SU-DHL-6 (cell line): ENCODE results near the gene SLC5A8.
"Not testable (repeated sequence)": the region's sequence is repeated elsewhere in the genome, so short reads cannot be mapped to it uniquely, and the experiment has no call there.

Experiments
- H2AFZ ChIP-seq: fragments of 200-600 bp; sonication (generic); 2 replicates; pipeline ENCODE4 v1.6.1; 2014; ENCODE audit warnings: low read depth, mild to moderate bottlenecking, moderate library complexity, mixed read lengths, antibody characterized with exemption, low read length; ENCODE audit not compliant: severe bottlenecking
- H3F3A ChIP-seq: fragments of 200-600 bp; shearing (Covaris generic); 2 replicates; pipeline ENCODE4 v1.6.0; 2016; ENCODE audit warnings: antibody characterized with exemption, mild to moderate bottlenecking; ENCODE audit not compliant: insufficient read depth
- H3K27ac ChIP-seq: fragments of 200-600 bp; sonication (generic); 2 replicates; pipeline ENCODE4 v1.5.1; 2016; ENCODE audit warnings: low read depth, mild to moderate bottlenecking, low read length, moderate library complexity, mixed read lengths
- H3K27me3 ChIP-seq: fragments of 200-600 bp; sonication (generic), shearing (Covaris generic); 2 replicates; pipeline ENCODE4 v1.6.0; 2014; ENCODE audit warnings: mild to moderate bottlenecking, low read length
- H3K36me3 ChIP-seq: fragments of 200-600 bp; sonication (generic); 2 replicates; pipeline ENCODE4 v1.6.1; 2014; ENCODE audit warnings: mild to moderate bottlenecking, low read length, mixed read lengths
- H3K4me2 ChIP-seq: fragments of 300-600, 200-600 bp; shearing (Covaris generic), sonication (generic); 2 replicates; pipeline ENCODE4 v1.6.0; 2014; ENCODE audit warnings: low read length, low read depth, mild to moderate bottlenecking; ENCODE audit not compliant: poor library complexity, severe bottlenecking
- H3K4me3 ChIP-seq: fragments of 200-600 bp; sonication (generic); 2 replicates; pipeline ENCODE4 v1.5.1; 2014; ENCODE audit warnings: antibody characterized with exemption, low read length, mild to moderate bottlenecking, mixed read lengths; ENCODE audit not compliant: insufficient read depth, poor library complexity, severe bottlenecking
- H3K79me2 ChIP-seq: fragments of 200-600 bp; sonication (generic); 2 replicates; pipeline ENCODE4 v1.6.1; 2014; ENCODE audit warnings: mild to moderate bottlenecking, low read length, moderate library complexity; ENCODE audit not compliant: insufficient read depth
- H3K9ac ChIP-seq: fragments of 200-600 bp; sonication (generic); 2 replicates; pipeline ENCODE4 v1.7.0; 2014; ENCODE audit warnings: mild to moderate bottlenecking, low read length
- H3K9me2 ChIP-seq: fragments of 200-600 bp; sonication (generic); replicated peaks from 2 replicates; pipeline ENCODE4 v1.6.1; 2014; ENCODE audit warnings: low read length; ENCODE audit not compliant: insufficient read depth
- H3K9me3 ChIP-seq: fragments of 200-600 bp; sonication (generic); 2 replicates; pipeline ENCODE4 v1.6.1; 2014; ENCODE audit warnings: low read length, mixed read lengths; ENCODE audit not compliant: insufficient read depth
- H4K20me1 ChIP-seq: fragments of 200-600 bp; sonication (generic); 2 replicates; pipeline ENCODE4 v1.6.1; 2014; ENCODE audit warnings: low read depth, mild to moderate bottlenecking, antibody characterized with exemption, low read length, moderate library complexity, mixed read lengths
- EZH2phosphoT487 ChIP-seq: fragments of 200-600 bp; sonication (generic), shearing (Covaris generic); conservative IDR thresholded peaks from 2 replicates; pipeline ENCODE4 v1.6.1; 2018; ENCODE audit warnings: mild to moderate bottlenecking, antibody characterized with exemption, low read length, moderate library complexity, mixed read lengths
- TF ChIP-seq, protein P1 (sequence below): fragments of 200-600 bp; sonication (generic); IDR thresholded peaks from one replicate; pipeline ENCODE4 v1.5.1; 2017; ENCODE audit warnings: antibody characterized with exemption, mild to moderate bottlenecking, low read length, moderate library complexity; ENCODE audit not compliant: insufficient read depth, poor library complexity, severe bottlenecking

The SLC5A8 gene

DNA sequence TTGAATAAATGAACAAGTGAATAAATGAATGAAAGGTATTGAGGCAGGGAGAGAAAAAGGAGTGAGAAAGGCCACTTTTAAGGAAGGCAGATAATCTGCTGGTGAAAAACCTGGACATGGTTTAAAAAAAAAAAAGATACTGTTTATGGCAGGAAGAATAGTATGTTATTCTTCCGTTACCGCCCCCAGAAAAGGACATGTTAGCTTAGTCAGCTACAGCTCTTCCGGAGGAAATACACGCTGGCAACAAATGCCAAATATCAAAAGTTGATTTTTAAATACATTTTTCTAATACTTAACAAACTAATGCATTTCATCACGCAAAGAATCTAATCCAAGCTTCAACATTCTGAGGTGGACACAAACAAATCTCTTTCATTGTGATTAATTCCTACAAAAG lies 43.2 kb downstream of the SLC5A8 start:
- no peak overlapping the region for H3K27ac ChIP-seq
- no peak overlapping the region for H3K4me3 ChIP-seq
- H4K20me1 ChIP-seq, result no peaks in the 10 kb centered on the region
- H3K79me2 ChIP-seq, result no peaks in the 10 kb centered on the region
- no peaks in the 10 kb centered on the region for H3K9me3 ChIP-seq
- no peaks in the 10 kb centered on the region for H3F3A ChIP-seq
- H2AFZ ChIP-seq, result no peak overlapping the region
- H3K27me3 ChIP-seq, result no peaks in the 10 kb centered on the region
- H3K9me2 ChIP-seq, result no peaks in the 10 kb centered on the region
- H3K4me2 ChIP-seq, result no peak overlapping the region
- no peaks in the 10 kb centered on the region for H3K36me3 ChIP-seq
- no peak for TF ChIP-seq EZH2phosphoT487
- no peak overlapping the region for H3K9ac ChIP-seq

DNA sequence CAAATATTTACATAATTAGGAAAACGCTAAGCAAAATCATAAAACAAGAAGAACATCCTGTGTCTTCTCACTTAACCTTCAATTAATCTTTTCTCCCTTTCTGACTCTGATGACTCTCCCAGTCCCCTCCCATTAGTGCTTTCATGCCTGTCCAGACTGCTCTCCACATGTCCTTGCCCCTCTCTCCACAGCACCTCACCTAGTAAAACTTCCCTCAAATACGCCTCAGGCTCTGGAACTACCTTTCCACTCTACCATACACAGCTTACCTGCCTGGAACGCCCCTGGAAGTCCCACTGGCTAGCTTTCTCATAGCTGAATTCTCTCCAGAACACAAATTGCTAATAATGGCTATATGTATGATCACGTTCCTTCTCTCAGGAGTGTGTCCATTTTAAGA lies 44.7 kb downstream of the SLC5A8 start:
- H3K9me3 ChIP-seq, result no peaks in the 10 kb centered on the region
- H3K9ac ChIP-seq, result no peak overlapping the region
- no peaks in the 10 kb centered on the region for H3F3A ChIP-seq
- H3K27me3 ChIP-seq, result no peaks in the 10 kb centered on the region
- no peak overlapping the region for H2AFZ ChIP-seq
- no peaks in the 10 kb centered on the region for H3K36me3 ChIP-seq
- no peak overlapping the region for H3K4me2 ChIP-seq
- no peaks in the 10 kb centered on the region for H3K79me2 ChIP-seq
- H3K4me3 ChIP-seq, result no peak overlapping the region
- H3K27ac ChIP-seq, result no peak overlapping the region
- H4K20me1 ChIP-seq, result no peaks in the 10 kb centered on the region
- no peaks in the 10 kb centered on the region for H3K9me2 ChIP-seq
- TF ChIP-seq, protein P1, sequence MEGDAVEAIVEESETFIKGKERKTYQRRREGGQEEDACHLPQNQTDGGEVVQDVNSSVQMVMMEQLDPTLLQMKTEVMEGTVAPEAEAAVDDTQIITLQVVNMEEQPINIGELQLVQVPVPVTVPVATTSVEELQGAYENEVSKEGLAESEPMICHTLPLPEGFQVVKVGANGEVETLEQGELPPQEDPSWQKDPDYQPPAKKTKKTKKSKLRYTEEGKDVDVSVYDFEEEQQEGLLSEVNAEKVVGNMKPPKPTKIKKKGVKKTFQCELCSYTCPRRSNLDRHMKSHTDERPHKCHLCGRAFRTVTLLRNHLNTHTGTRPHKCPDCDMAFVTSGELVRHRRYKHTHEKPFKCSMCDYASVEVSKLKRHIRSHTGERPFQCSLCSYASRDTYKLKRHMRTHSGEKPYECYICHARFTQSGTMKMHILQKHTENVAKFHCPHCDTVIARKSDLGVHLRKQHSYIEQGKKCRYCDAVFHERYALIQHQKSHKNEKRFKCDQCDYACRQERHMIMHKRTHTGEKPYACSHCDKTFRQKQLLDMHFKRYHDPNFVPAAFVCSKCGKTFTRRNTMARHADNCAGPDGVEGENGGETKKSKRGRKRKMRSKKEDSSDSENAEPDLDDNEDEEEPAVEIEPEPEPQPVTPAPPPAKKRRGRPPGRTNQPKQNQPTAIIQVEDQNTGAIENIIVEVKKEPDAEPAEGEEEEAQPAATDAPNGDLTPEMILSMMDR, result no peak
- TF ChIP-seq EZH2phosphoT487, result no peak

DNA sequence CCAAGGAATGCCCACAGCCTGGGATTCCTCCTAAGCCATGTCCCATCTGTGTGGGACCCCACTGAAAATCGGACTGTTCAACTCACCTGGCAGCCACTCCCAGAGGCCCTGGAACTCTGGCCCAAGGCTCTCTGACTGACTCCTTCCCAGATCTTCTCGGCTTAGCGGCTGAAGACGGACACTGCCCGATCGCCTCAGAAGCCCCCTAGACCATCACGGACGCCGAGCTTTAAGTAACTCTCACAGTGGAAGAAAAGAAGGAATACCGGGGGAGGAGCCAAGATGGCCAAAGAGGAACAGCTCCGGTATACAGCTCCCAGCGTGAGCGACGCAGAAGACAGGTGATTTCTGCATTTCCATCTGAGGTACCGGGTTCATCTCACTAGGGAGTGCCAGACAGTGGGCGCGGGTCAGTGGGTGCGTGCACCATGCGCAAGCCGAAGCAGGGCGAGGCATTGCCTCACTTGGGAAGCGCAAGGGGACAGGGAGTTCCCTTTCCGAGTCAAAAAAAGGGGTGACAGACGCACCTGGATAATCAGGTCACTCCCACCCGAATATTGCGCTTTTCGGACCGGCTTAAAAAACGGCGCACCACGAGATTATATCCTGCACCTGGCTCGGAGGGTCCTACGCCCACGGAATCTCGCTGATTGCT lies 64.1 kb downstream of the SLC5A8 start:
- H3K79me2 ChIP-seq, H3K9ac ChIP-seq, H3K4me2 ChIP-seq: not testable (repeated sequence)

DNA sequence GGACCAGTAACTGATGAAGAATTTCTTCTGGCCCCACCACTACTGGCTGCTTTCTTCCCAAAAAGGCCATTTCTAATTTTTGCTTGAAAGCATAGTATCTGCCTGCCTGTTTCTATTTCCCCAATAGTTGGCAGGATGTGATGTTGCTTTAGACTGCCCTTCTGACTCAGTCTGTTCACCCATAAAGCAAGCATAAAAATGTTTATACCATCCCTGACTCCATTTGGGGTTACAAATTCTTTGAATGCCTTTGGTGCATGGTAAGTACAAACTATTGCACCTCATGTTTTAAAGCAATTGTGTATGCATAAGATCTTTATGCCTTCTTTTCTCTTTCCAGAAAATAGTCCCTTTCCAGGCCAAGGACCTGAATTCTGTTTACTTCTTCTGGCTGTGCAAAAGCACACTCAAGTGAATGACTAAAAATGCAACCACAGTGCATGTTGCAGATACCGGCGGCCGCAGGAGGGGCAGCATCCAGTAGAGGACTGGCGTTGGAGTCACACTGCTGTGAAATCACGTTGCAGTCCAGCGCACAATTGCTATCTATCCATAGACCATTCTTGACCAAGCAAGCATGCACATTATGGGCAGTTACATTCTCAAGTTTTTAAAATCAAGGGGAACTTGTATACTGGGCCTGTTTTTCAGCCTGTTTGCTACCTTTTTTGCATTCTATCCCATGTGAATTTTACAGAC lies 82.4 kb downstream of the SLC5A8 start:
- Histone ChIP-seq H3K9ac (no peak overlapping the region), H3K79me2 (no peaks in the 10 kb centered on the region), H3K27me3 (no peaks in the 10 kb centered on the region), H4K20me1 (no peaks in the 10 kb centered on the region), H3K27ac (no peak overlapping the region), H3K4me3 (no peak overlapping the region), H3K9me2 (no peaks in the 10 kb centered on the region), H3K9me3 (no peaks in the 10 kb centered on the region), H3K4me2 (no peak overlapping the region), H3F3A (no peaks in the 10 kb centered on the region), H2AFZ (no peak overlapping the region), H3K36me3 (no peaks in the 10 kb centered on the region)
- TF ChIP-seq, protein P1, result no peak
- TF ChIP-seq EZH2phosphoT487, result no peak

More for the DNA sequence above, 64.1 kb downstream of the SLC5A8 start:
- H3K27ac ChIP-seq, H3K36me3 ChIP-seq, H3K9me3 ChIP-seq, H3F3A ChIP-seq, H3K27me3 ChIP-seq, H2AFZ ChIP-seq, H4K20me1 ChIP-seq, H3K4me3 ChIP-seq, H3K9me2 ChIP-seq: not testable (repeated sequence)
